HL-60 (cell line): ENCODE measurements around the gene LXN.

Experiments
- POLR2AphosphoS5 ChIP-seq: IDR thresholded peaks from 2 replicates; pipeline ENCODE4 v1.6.1; 2012; ENCODE audit warnings: low read depth
- TF ChIP-seq, protein P1 (sequence below): IDR thresholded peaks from one replicate; pipeline ENCODE4 v1.5.1; 2011; ENCODE audit warnings: low read length, control low read depth, inconsistent platforms; ENCODE audit not compliant: insufficient read depth

DNA sequence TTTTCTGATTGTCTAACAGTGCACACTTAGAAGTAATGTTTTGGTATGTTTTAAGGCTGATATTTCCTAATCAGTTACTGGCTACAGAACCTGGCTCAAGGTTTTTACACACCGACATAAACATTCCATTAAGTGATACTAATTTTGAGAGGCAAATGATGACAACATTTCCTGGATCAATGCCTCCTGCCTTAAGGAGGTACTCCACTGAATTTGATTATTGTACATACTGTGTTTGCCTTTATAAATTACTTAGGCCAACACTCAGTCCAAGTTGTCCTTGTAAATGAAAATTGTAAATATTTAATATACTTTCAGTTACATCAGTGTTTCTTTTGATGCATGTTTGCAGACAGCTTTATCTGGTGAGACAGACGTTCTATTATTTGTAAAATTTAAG, 24.2 kb upstream of the LXN start:
- TF ChIP-seq, protein P1, sequence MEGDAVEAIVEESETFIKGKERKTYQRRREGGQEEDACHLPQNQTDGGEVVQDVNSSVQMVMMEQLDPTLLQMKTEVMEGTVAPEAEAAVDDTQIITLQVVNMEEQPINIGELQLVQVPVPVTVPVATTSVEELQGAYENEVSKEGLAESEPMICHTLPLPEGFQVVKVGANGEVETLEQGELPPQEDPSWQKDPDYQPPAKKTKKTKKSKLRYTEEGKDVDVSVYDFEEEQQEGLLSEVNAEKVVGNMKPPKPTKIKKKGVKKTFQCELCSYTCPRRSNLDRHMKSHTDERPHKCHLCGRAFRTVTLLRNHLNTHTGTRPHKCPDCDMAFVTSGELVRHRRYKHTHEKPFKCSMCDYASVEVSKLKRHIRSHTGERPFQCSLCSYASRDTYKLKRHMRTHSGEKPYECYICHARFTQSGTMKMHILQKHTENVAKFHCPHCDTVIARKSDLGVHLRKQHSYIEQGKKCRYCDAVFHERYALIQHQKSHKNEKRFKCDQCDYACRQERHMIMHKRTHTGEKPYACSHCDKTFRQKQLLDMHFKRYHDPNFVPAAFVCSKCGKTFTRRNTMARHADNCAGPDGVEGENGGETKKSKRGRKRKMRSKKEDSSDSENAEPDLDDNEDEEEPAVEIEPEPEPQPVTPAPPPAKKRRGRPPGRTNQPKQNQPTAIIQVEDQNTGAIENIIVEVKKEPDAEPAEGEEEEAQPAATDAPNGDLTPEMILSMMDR, result no peak
- TF ChIP-seq POLR2AphosphoS5, result no peak
